Measurements from ENCODE around the gene HMGN3.

Gene HMGN3

DNA sequence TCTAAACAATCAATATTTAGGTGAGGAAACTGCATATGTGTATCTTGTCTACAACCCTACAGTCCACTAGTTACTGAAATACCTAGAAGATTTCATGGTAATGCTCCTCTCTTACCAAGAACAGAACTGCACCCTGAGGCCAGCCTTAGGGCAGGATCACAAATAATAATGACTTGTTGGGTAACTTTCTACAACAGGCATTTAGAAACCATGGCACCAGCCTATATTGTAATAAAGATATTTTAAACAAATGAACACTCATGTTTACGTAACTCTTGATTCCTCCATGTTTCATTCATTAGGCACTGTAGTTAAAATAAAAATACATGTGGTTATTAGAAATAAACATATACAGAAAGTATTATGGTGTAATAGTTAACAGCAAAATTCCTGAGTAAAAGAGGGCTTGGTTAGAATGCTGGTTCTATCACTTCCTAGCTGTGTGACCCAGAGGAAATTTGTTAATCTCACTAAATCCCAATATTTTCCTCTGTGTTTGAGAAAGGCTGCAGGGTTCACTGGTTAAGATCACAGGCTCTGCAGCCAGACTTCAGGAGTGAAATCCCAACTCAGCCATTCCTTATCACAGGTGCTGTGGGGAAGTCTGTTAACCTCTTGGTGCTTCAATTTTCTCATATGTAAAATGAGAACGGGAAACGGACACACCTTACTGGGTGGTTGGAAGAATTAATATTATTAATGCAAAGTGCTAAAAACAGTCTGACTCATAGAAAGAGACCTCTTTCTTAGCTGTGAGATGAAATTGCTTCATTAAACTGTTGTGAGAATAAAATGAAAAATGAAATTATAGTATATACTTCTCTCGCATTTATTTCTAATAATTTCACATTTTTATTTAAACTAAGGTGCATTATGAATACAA lies 8.5 kb downstream of the HMGN3 start:
- WGBS (ENCODE audit: insufficient coverage): no CpG with 5 or more reads among the region's 4 CpGs
- peaks cover 0 to 2% (median under 1%) of the 10 kb centered on the region in 4 experiments for H3K4me1 ChIP-seq (ENCODE audit: control extremely low read depth in 1 of 4, control insufficient read depth in 4 of 4, insufficient read depth in 4 of 4, low read length in 3 of 4)
- no peaks in the 10 kb centered on the region for H3K27me3 ChIP-seq (replicated peaks in 2 of 5; ENCODE audit: control insufficient read depth in 4 of 5, insufficient read depth in 5 of 5, low read length in 4 of 5)
- CTCF ChIA-PET: interaction anchor here (1.6 kb wide), 1 partner anchor 17 kb away, joined by 5 read pairs; no protein-coding TSS in a partner anchor
- no peaks in the 10 kb centered on the region for H3K9me3 ChIP-seq (ENCODE audit: control extremely low read depth in 1 of 5, control insufficient read depth in 4 of 5, insufficient read depth in 2 of 5, low read depth in 1 of 5, low read length in 4 of 5)
- H3K36me3 ChIP-seq (ENCODE audit: control insufficient read depth in 4 of 4, insufficient read depth in 4 of 4, low read length in 3 of 4): peaks cover 0 to 7% (median 5%) of the 10 kb centered on the region in 4 experiments
- no peak overlapping the region for H3K27ac ChIP-seq (ENCODE audit: insufficient read depth in 1 of 2, low read depth in 1 of 2, low read length in 2 of 2, poor library complexity in 1 of 2, severe bottlenecking in 2 of 2)
- POLR2A ChIA-PET: no interaction called here
- no peak for DNase-seq
- no peak overlapping the region for H3K4me3 ChIP-seq (ENCODE audit: control insufficient read depth in 1 of 7, extremely low read depth in 1 of 7, insufficient read depth in 4 of 7, low read depth in 2 of 7, low read length in 6 of 7)

DNA sequence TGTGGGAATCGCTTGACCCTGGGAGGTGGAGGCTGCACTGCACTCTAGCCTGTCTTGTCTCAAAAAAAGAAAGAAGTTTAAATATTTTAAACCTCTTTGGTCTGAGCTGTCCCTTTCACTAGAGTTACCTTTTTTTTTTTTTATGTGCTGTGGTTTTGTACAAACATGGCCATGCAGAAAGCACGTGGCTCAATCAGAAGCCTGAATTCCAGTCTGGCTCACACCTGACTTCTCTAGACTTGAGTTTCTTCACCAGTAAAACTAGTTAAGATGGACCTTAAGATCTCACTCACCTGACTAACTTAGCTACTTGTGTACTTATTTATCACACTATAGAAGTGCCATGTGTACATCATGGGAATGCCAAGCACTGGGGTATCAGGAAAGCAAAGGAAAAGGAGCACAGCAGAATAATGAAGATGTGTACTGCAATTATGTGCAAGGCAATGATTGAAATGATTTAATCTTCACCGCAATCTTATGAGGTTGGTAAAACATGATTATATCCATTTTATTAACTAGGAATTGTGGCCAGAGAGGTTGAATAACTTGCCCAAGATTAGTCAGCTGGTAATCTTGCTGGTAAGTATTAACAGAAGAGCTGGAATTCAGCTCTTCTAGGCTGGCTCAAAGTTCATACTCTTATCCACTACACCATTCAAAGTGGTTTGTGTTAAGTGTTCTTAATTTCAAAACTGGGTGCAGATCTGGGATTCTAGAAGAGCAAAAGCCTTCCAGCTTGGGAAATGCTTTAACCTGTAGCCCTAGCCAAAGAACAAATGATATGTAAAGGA lies 10.7 kb downstream of the HMGN3 start:
- peaks cover 0 to 5% (median 0%) of the 10 kb centered on the region in 5 experiments for H3K9me3 ChIP-seq (ENCODE audit: control extremely low read depth in 1 of 5, control insufficient read depth in 4 of 5, insufficient read depth in 2 of 5, low read depth in 1 of 5, low read length in 4 of 5)
- H3K27ac ChIP-seq (ENCODE audit: insufficient read depth in 1 of 2, low read depth in 1 of 2, low read length in 2 of 2, poor library complexity in 1 of 2, severe bottlenecking in 2 of 2): no peak overlapping the region
- ChIA-PET CTCF (interaction anchor here (1.1 kb wide), 1 partner anchor 16 kb away, joined by 3 read pairs; no protein-coding TSS in a partner anchor), POLR2A (no interaction called here)
- H3K36me3 ChIP-seq (ENCODE audit: control insufficient read depth in 4 of 4, insufficient read depth in 4 of 4, low read length in 3 of 4): peaks cover 0 to 11% (median 5%) of the 10 kb centered on the region in 4 experiments
- H3K4me1 ChIP-seq (ENCODE audit: control extremely low read depth in 1 of 4, control insufficient read depth in 4 of 4, insufficient read depth in 4 of 4, low read length in 3 of 4): no peaks in the 10 kb centered on the region
- no peak for DNase-seq
- no peaks in the 10 kb centered on the region for H3K27me3 ChIP-seq (replicated peaks in 2 of 5; ENCODE audit: control insufficient read depth in 4 of 5, insufficient read depth in 5 of 5, low read length in 4 of 5)
- no peak overlapping the region for H3K4me3 ChIP-seq (ENCODE audit: control insufficient read depth in 1 of 7, extremely low read depth in 1 of 7, insufficient read depth in 4 of 7, low read depth in 2 of 7, low read length in 6 of 7)
- WGBS (ENCODE audit: insufficient coverage): 100% methylated on average over 1 of the region's 3 CpGs

DNA sequence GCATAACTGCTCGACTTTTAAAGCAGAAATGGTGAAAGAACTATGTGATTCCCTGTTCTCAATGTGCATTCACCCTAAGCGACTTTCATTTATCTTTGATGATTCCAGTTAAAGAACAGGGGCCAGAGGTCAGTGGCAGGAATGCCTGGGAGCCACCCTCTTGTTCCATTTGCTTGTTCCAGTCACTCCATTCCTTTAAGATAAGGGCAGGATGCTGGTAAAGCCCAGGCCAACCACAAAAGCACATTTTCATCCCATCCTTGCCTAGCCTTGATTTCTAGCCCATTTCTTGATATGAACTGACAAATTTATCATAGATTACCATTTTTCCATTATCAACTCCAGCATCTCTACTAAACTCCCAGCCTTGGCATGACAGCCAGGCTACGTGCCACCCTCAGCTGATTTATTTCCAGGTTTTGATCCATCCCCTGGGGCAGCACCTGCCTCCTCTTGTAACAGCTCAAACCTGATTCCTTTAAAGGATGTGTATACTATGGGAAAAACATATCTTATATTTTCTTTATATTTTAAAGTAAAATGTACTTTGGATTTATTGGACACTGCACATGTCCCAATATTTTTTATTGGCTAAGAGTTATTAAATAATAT lies 19.2 kb downstream of the HMGN3 start:
- POLR2A ChIA-PET: no interaction called here
- Histone ChIP-seq H3K36me3 (ENCODE audit: control insufficient read depth in 4 of 4, insufficient read depth in 4 of 4, low read length in 3 of 4) (peaks cover 0 to 19% (median 4%) of the 10 kb centered on the region in 4 experiments), H3K27me3 (replicated peaks in 2 of 5; ENCODE audit: control insufficient read depth in 4 of 5, insufficient read depth in 5 of 5, low read length in 4 of 5) (no peaks in the 10 kb centered on the region), H3K4me1 (ENCODE audit: control extremely low read depth in 1 of 4, control insufficient read depth in 4 of 4, insufficient read depth in 4 of 4, low read length in 3 of 4) (peaks cover 0 to 3% (median 0%) of the 10 kb centered on the region in 4 experiments), H3K9me3 (ENCODE audit: control extremely low read depth in 1 of 5, control insufficient read depth in 4 of 5, insufficient read depth in 2 of 5, low read depth in 1 of 5, low read length in 4 of 5) (peaks cover 0 to 6% (median 0%) of the 10 kb centered on the region in 5 experiments), H3K4me3 (ENCODE audit: control insufficient read depth in 1 of 7, extremely low read depth in 1 of 7, insufficient read depth in 4 of 7, low read depth in 2 of 7, low read length in 6 of 7) (no peak overlapping the region), H3K27ac (ENCODE audit: insufficient read depth in 1 of 2, low read depth in 1 of 2, low read length in 2 of 2, poor library complexity in 1 of 2, severe bottlenecking in 2 of 2) (no peak overlapping the region)
- DNase-seq: no peak
- 100% methylated on average over 2 of the region's 3 CpGs for WGBS (ENCODE audit: insufficient coverage)
- CTCF ChIA-PET: no interaction called here

DNA sequence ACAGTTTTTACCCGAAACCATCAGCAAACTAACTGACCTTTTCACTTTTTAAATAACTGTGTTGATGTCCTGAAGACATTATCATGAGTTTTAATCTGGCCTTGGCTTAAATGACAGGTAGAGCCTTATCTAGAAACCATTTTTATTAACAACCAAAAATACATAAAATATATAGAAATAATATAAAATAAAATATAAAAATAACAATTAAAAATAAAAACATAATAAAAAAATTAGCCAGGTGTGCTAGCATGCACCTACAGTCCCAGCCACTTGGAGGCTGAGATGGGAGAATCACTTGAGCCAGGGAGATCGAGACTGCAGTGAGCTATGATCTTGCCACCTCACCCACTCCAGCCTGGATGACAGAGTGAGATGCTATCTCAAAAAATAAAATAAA lies 21.6 kb downstream of the HMGN3 start:
- WGBS (ENCODE audit: insufficient coverage): no CpG with 5 or more reads among the region's 2 CpGs
- H3K4me3 ChIP-seq (ENCODE audit: control insufficient read depth in 1 of 7, extremely low read depth in 1 of 7, insufficient read depth in 4 of 7, low read depth in 2 of 7, low read length in 6 of 7): no peak overlapping the region
- H3K4me1 ChIP-seq (ENCODE audit: control extremely low read depth in 1 of 4, control insufficient read depth in 4 of 4, insufficient read depth in 4 of 4, low read length in 3 of 4): peaks cover 0 to 3% (median 0%) of the 10 kb centered on the region in 4 experiments
- H3K27me3 ChIP-seq (replicated peaks in 2 of 5; ENCODE audit: control insufficient read depth in 4 of 5, insufficient read depth in 5 of 5, low read length in 4 of 5): no peaks in the 10 kb centered on the region
- ChIA-PET POLR2A (interaction anchor here (0.6 kb wide), 1 partner anchor 164 kb away, joined by 3 read pairs; no protein-coding TSS in a partner anchor), CTCF (no interaction called here)
- no peaks in the 10 kb centered on the region for H3K9me3 ChIP-seq (ENCODE audit: control extremely low read depth in 1 of 5, control insufficient read depth in 4 of 5, insufficient read depth in 2 of 5, low read depth in 1 of 5, low read length in 4 of 5)
- no peak overlapping the region for H3K27ac ChIP-seq (ENCODE audit: insufficient read depth in 1 of 2, low read depth in 1 of 2, low read length in 2 of 2, poor library complexity in 1 of 2, severe bottlenecking in 2 of 2)
- H3K36me3 ChIP-seq (ENCODE audit: control insufficient read depth in 4 of 4, insufficient read depth in 4 of 4, low read length in 3 of 4): peaks cover under 1 to 28% (median 6%) of the 10 kb centered on the region in 4 experiments
- no peak for DNase-seq

DNA sequence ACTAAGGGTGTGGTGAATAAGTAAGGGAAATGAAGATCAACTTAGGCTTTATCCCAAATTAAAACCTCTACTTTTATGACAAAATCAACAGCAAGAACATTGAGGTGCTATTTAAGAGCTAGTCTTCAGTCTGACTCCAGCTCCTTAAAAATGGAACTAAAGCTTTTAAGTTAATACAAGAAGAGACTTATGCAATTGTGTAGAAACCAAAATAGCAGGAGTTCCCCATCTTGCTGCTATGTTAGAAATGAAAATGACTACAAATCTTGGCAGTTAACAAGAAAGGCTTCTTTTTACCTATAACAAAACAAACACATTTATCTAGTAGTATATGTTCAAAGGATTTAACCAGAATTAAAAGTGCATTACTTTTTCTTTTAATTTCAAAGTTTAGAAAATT lies 25.7 kb downstream of the HMGN3 start:
- POLR2A ChIA-PET: no interaction called here
- CTCF ChIA-PET: interaction anchor here (1.2 to 1.4 kb wide), 2 partner anchors 18 to 19 kb away, joined by 4 to 5 read pairs; no protein-coding TSS in a partner anchor
- Histone ChIP-seq H3K27ac (ENCODE audit: insufficient read depth in 1 of 2, low read depth in 1 of 2, low read length in 2 of 2, poor library complexity in 1 of 2, severe bottlenecking in 2 of 2) (no peak overlapping the region), H3K4me3 (ENCODE audit: control insufficient read depth in 1 of 7, extremely low read depth in 1 of 7, insufficient read depth in 4 of 7, low read depth in 2 of 7, low read length in 6 of 7) (no peak overlapping the region), H3K27me3 (replicated peaks in 2 of 5; ENCODE audit: control insufficient read depth in 4 of 5, insufficient read depth in 5 of 5, low read length in 4 of 5) (no peaks in the 10 kb centered on the region), H3K4me1 (ENCODE audit: control extremely low read depth in 1 of 4, control insufficient read depth in 4 of 4, insufficient read depth in 4 of 4, low read length in 3 of 4) (no peaks in the 10 kb centered on the region), H3K36me3 (ENCODE audit: control insufficient read depth in 4 of 4, insufficient read depth in 4 of 4, low read length in 3 of 4) (peaks cover 2 to 34% (median 15%) of the 10 kb centered on the region in 4 experiments), H3K9me3 (ENCODE audit: control extremely low read depth in 1 of 5, control insufficient read depth in 4 of 5, insufficient read depth in 2 of 5, low read depth in 1 of 5, low read length in 4 of 5) (no peaks in the 10 kb centered on the region)
- no peak for DNase-seq

DNA sequence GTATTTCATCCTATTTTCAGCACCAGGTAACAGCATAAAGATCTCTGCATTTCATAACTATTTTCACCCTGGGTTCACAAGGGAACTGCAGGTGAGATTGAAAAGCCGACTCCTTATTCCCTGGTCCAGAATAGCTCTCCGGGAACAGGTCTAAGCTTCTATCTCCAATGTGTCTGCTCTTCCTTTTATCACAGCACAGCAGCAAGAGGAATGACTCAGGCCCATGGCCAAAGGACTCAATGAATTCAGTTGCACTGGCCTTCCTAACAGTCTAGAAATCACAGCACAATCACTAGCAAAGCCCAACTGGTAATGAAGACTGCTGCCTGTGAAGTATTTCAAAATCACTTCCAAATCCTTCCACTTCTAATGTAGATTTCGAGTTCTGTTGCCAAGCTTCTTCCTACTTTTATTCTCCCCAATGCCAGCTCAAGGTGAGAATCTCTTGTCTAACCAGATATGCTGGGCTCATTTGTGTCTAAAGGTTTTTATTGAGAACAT lies 30.7 kb downstream of the HMGN3 start:
- no peak for DNase-seq
- Histone ChIP-seq H3K4me1 (ENCODE audit: control extremely low read depth in 1 of 4, control insufficient read depth in 4 of 4, insufficient read depth in 4 of 4, low read length in 3 of 4) (no peaks in the 10 kb centered on the region), H3K27me3 (replicated peaks in 2 of 5; ENCODE audit: control insufficient read depth in 4 of 5, insufficient read depth in 5 of 5, low read length in 4 of 5) (no peaks in the 10 kb centered on the region), H3K4me3 (ENCODE audit: control insufficient read depth in 1 of 7, extremely low read depth in 1 of 7, insufficient read depth in 4 of 7, low read depth in 2 of 7, low read length in 6 of 7) (no peak overlapping the region), H3K36me3 (ENCODE audit: control insufficient read depth in 4 of 4, insufficient read depth in 4 of 4, low read length in 3 of 4) (peaks cover 14 to 35% (median 24%) of the 10 kb centered on the region in 4 experiments), H3K27ac (ENCODE audit: insufficient read depth in 1 of 2, low read depth in 1 of 2, low read length in 2 of 2, poor library complexity in 1 of 2, severe bottlenecking in 2 of 2) (no peak overlapping the region), H3K9me3 (ENCODE audit: control extremely low read depth in 1 of 5, control insufficient read depth in 4 of 5, insufficient read depth in 2 of 5, low read depth in 1 of 5, low read length in 4 of 5) (no peaks in the 10 kb centered on the region)
- ChIA-PET POLR2A (no interaction called here), CTCF (no interaction called here)
- WGBS (ENCODE audit: insufficient coverage): 90% methylated on average over 2 of the region's 3 CpGs

Measured in common myeloid progenitor, CD34-positive (primary cell).